ENCODE results near the gene ARMC7.

ARMC7 gene

DNA sequence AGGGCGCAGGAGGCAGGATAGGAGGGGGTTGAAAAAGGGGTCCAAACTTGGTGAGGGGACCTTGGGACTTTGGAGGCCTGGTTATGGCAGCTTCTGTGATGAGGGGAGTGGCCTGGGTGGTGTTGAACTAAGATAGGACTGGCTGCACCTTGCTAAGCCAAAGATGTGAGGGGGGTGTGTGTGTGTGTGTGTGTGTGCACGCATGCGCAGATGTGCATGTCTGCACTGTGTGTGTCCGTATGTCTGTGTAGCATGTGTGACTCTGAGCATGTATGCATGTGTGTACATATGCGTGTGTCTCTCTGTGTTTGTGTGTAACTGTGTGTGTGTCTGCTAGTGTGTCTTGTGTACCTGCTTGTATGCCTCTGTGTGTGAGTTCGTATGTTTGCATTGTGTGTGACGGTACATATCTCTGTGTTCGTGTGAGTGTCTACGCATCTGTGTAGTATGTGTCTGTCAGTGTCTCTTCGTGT lies 17.9 kb upstream of the ARMC7 start:
- Histone ChIP-seq H3K27ac (ENCODE audit: low read length) (no peak overlapping the region), H3K36me3 (replicated peaks; ENCODE audit: insufficient read depth, low read length) (no peaks in the 10 kb centered on the region), H3K4me2 (ENCODE audit: low read depth, low read length) (no peak overlapping the region), H3K4me1 (ENCODE audit: low read length) (no peaks in the 10 kb centered on the region), H3K9me2 (replicated peaks; ENCODE audit: insufficient read depth, low read length) (no peaks in the 10 kb centered on the region), H3K79me2 (ENCODE audit: low read length) (no peaks in the 10 kb centered on the region), H3F3A (ENCODE audit: insufficient read depth, low read length) (no peaks in the 10 kb centered on the region), H3K4me3 (ENCODE audit: low read length) (no peak overlapping the region), H4K20me1 (ENCODE audit: insufficient read depth, low read length) (no peaks in the 10 kb centered on the region), H3K9ac (ENCODE audit: low read length) (no peak overlapping the region), H3K27me3 (replicated peaks; ENCODE audit: insufficient read depth, low read length) (no peaks in the 10 kb centered on the region), H2AFZ (ENCODE audit: low read length) (no peak overlapping the region), H3K9me3 (replicated peaks; ENCODE audit: insufficient read depth, low read length) (no peaks in the 10 kb centered on the region)
- DNase-seq, result no peak
- TF ChIP-seq EZH2 (optimal IDR thresholded peaks at IDR 0.05; ENCODE audit: low read depth, low read length) (no peak), EZH2phosphoT487 (IDR thresholded peaks at IDR 0.05; ENCODE audit: low read length) (no peak)
- TF ChIP-seq, protein P1, sequence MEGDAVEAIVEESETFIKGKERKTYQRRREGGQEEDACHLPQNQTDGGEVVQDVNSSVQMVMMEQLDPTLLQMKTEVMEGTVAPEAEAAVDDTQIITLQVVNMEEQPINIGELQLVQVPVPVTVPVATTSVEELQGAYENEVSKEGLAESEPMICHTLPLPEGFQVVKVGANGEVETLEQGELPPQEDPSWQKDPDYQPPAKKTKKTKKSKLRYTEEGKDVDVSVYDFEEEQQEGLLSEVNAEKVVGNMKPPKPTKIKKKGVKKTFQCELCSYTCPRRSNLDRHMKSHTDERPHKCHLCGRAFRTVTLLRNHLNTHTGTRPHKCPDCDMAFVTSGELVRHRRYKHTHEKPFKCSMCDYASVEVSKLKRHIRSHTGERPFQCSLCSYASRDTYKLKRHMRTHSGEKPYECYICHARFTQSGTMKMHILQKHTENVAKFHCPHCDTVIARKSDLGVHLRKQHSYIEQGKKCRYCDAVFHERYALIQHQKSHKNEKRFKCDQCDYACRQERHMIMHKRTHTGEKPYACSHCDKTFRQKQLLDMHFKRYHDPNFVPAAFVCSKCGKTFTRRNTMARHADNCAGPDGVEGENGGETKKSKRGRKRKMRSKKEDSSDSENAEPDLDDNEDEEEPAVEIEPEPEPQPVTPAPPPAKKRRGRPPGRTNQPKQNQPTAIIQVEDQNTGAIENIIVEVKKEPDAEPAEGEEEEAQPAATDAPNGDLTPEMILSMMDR (IDR thresholded peaks at IDR 0.05; ENCODE audit: low read length), result no peak

DNA sequence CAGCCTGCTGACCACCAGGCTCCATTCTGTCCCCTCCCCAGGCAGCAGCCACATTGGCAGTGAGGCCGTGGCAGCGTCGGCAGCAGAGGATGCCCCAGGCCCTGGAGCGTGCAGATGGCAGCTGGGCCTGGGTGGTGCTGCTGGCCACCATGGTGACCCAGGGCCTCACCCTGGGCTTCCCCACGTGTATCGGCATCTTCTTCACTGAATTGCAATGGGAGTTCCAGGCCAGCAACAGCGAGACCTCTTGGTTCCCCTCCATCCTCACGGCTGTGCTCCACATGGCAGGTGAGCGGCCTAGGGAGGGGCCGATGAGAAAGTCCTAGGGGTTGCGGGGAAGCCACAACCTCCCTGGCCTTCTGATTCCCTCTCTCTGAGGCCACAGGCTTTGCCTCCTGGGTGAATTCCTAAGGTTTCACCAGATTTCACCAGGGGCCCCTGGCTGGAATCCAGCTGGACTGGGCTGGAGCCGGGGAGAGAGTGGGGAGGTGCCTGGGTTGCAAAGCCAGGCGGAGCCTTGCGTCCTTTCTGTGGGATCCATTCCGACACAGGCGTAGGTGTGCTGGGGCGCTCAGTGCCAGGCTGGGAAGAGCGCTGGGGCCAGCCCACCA lies 16.1 kb upstream of the ARMC7 start:
- Histone ChIP-seq H2AFZ (ENCODE audit: low read length) (no peak overlapping the region), H3K9me2 (replicated peaks; ENCODE audit: insufficient read depth, low read length) (no peaks in the 10 kb centered on the region), H3F3A (ENCODE audit: insufficient read depth, low read length) (no peaks in the 10 kb centered on the region), H4K20me1 (ENCODE audit: insufficient read depth, low read length) (no peaks in the 10 kb centered on the region), H3K27me3 (replicated peaks; ENCODE audit: insufficient read depth, low read length) (no peaks in the 10 kb centered on the region), H3K4me3 (ENCODE audit: low read length) (no peak overlapping the region), H3K9ac (ENCODE audit: low read length) (no peak overlapping the region), H3K4me2 (ENCODE audit: low read depth, low read length) (no peak overlapping the region), H3K9me3 (replicated peaks; ENCODE audit: insufficient read depth, low read length) (no peaks in the 10 kb centered on the region), H3K79me2 (ENCODE audit: low read length) (no peaks in the 10 kb centered on the region), H3K4me1 (ENCODE audit: low read length) (no peaks in the 10 kb centered on the region), H3K27ac (ENCODE audit: low read length) (no peak overlapping the region), H3K36me3 (replicated peaks; ENCODE audit: insufficient read depth, low read length) (no peaks in the 10 kb centered on the region)
- DNase-seq, result no peak
- TF ChIP-seq, protein P1 (IDR thresholded peaks at IDR 0.05; ENCODE audit: low read length), result no peak
- TF ChIP-seq EZH2phosphoT487 (IDR thresholded peaks at IDR 0.05; ENCODE audit: low read length), result no peak
- no peak for TF ChIP-seq EZH2 (optimal IDR thresholded peaks at IDR 0.05; ENCODE audit: low read depth, low read length)

DNA sequence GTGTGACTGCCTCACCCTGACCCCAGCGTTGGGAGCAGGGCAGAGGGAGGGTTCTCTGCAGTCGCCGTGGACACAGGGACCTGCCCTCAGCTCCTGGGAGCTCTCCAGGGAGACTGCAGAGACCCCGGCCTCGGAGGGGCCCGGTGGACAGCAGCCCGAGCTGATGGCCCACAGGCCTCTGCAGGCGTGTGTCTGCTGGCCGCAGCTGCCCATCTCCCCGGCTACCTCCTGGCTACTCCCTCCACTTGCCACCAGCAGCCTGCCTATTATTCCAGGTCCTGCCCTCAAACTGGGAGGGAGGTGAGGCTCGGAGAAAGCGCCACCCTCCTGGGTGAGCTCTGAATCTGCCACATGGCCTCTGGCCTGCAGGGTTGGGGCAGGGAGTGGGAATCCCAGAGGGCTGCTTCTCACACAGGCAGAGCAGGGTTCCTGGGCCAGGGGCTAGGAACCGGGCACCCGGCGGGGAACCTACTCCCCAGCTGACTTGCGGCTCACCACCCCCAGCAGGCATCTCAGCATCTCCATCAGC lies 14.8 kb upstream of the ARMC7 start:
- no peaks in the 10 kb centered on the region; the same call in 1 of the 2 replicates for H3K27me3 ChIP-seq (replicated peaks; ENCODE audit: insufficient read depth, low read length)
- H3K4me2 ChIP-seq (ENCODE audit: low read depth, low read length), result no peak overlapping the region
- H3F3A ChIP-seq (ENCODE audit: insufficient read depth, low read length), result no peaks in the 10 kb centered on the region

More for the DNA sequence above, 14.8 kb upstream of the ARMC7 start:
- Histone ChIP-seq H3K27ac (ENCODE audit: low read length) (no peak overlapping the region), H3K9me3 (replicated peaks; ENCODE audit: insufficient read depth, low read length) (no peaks in the 10 kb centered on the region), H3K4me1 (ENCODE audit: low read length) (no peaks in the 10 kb centered on the region), H4K20me1 (ENCODE audit: insufficient read depth, low read length) (no peaks in the 10 kb centered on the region), H3K36me3 (replicated peaks; ENCODE audit: insufficient read depth, low read length) (no peaks in the 10 kb centered on the region), H3K79me2 (ENCODE audit: low read length) (no peaks in the 10 kb centered on the region), H3K9ac (ENCODE audit: low read length) (no peak overlapping the region), H2AFZ (ENCODE audit: low read length) (no peak overlapping the region), H3K9me2 (replicated peaks; ENCODE audit: insufficient read depth, low read length) (no peaks in the 10 kb centered on the region), H3K4me3 (ENCODE audit: low read length) (no peak overlapping the region)
- DNase-seq, result no peak
- TF ChIP-seq, protein P1 (IDR thresholded peaks at IDR 0.05; ENCODE audit: low read length), result no peak
- TF ChIP-seq EZH2 (optimal IDR thresholded peaks at IDR 0.05; ENCODE audit: low read depth, low read length), result no peak
- TF ChIP-seq EZH2phosphoT487 (IDR thresholded peaks at IDR 0.05; ENCODE audit: low read length), result no peak
